ENCODE results near the gene TPM1. TPM values are rescaled to one million over a fixed set of nuclear protein-coding genes. Genes with fewer than 3 reads are reported as not detected.

The TPM1 gene
- total and polyA plus RNA-seq, 2 donors, result 22.9 to 145 TPM

- 2% methylated on average over 54 of the region's 54 CpGs for WGBS
- peak in 1 of 9 donors; percentile 22 for DNase-seq (ENCODE audit: low read depth in 6 of 9, low spot score in 9 of 9)
- Histone ChIP-seq H3K9me3 (ENCODE audit: control insufficient read depth in 2 of 2, insufficient read depth in 1 of 2, low read length in 1 of 2) (peaks cover 0 to 2% of the 10 kb centered on the region in 2 donors), H3K4me3 (ENCODE audit: low read length in 2 of 2) (peak overlapping the region; percentile 3 to 29), H3K27me3 (ENCODE audit: control insufficient read depth in 2 of 2, insufficient read depth in 1 of 2, low read length in 1 of 2) (peaks cover 78 to 91% of the 10 kb centered on the region in 2 donors), H3K27ac (ENCODE audit: low read depth in 1 of 2, low read length in 1 of 2) (no peak overlapping the region), H3K36me3 (ENCODE audit: control insufficient read depth in 2 of 2, insufficient read depth in 2 of 2, low read length in 1 of 2) (no peaks in the 10 kb centered on the region), H3K4me1 (ENCODE audit: control insufficient read depth in 2 of 2, insufficient read depth in 2 of 2, low read length in 2 of 2) (peaks cover 0 to 6% of the 10 kb centered on the region in 2 donors)
Observed at GRCh38 chr15:63043335-63044076, 959 bp downstream of the TPM1 start.

DNA sequence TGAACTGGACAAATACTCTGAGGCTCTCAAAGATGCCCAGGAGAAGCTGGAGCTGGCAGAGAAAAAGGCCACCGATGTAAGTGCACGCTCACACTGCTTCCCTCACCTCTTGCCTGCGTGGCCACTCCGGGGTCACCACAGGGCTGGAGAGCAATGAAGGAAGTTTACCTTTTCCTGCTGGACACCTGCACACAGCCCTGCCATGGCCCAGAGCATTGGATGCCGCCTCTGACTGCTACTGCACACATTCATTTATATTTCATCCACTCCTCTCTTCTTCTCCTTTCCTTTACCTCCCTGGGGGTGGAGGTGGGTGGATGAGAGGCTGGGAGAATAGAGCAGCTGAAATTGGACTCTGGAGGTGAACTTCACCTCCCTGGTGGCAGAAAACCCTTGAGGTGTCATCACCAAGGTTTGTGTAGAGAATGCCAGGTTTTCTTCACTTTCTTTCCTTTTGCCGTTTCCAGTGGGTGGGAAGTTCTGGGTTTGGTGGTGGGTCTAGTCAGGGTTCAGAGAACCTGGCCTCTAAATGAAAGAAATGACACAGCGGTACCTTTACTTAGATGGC, 1.6 kb downstream of the TPM1 start:
- H3K36me3 ChIP-seq (ENCODE audit: control insufficient read depth in 2 of 2, insufficient read depth in 2 of 2, low read length in 1 of 2), result no peaks in the 10 kb centered on the region
- peaks cover 0 to 2% of the 10 kb centered on the region in 2 donors for H3K9me3 ChIP-seq (ENCODE audit: control insufficient read depth in 2 of 2, insufficient read depth in 1 of 2, low read length in 1 of 2)
- no peak overlapping the region for H3K27ac ChIP-seq (ENCODE audit: low read depth in 1 of 2, low read length in 1 of 2)
- peaks cover 78 to 94% of the 10 kb centered on the region in 2 donors for H3K27me3 ChIP-seq (ENCODE audit: control insufficient read depth in 2 of 2, insufficient read depth in 1 of 2, low read length in 1 of 2)
- no peak for DNase-seq (ENCODE audit: low read depth in 6 of 9, low spot score in 9 of 9)
- H3K4me1 ChIP-seq (ENCODE audit: control insufficient read depth in 2 of 2, insufficient read depth in 2 of 2, low read length in 2 of 2), result peaks cover 3 to 11% of the 10 kb centered on the region in 2 donors
- 58% methylated on average over 7 of the region's 7 CpGs for WGBS
- no peak overlapping the region for H3K4me3 ChIP-seq (ENCODE audit: low read length in 2 of 2)

DNA sequence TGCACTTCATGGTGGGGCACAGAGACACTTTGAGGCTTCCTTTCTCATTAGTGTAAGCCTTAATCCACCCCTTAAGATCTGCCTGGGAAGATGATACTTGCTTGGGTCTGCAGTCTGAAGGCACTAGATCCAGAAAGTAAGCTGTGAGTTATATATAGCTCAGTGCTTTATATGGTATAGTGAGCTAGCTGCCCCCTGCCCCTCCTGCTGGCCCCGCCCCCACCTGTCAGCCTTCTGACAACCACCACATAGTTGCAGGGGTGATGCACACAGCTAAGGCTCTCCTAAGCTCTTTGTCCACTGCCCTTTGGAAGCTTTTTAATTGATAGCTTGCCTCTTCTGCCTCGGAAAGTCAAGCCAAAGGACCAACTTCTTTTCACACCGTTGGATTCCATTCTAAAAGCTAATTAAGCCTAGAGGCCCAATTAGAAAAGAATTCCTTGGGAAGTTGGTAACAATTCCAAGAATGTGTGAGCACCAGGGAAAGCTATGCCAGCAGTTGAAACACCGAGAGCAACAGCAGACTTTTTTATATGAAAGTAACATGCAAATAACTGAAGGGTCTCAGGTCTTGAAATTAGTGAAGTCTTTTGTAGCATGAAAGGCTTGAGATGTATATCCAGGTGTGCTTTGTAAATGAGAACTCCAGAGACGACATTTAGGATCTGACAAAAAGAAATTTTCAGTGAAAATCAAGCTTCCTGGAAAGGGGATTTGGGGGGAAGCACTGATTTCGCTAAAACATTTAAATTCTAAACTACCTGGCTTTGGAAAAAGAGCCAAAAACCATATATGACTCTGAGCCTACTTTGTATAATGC, 2.3 kb downstream of the TPM1 start:
- no peak for DNase-seq (ENCODE audit: low read depth in 6 of 9, low spot score in 9 of 9)
- no peaks in the 10 kb centered on the region for H3K36me3 ChIP-seq (ENCODE audit: control insufficient read depth in 2 of 2, insufficient read depth in 2 of 2, low read length in 1 of 2)
- H3K27me3 ChIP-seq (ENCODE audit: control insufficient read depth in 2 of 2, insufficient read depth in 1 of 2, low read length in 1 of 2), result peaks cover 80 to 89% of the 10 kb centered on the region in 2 donors
- 53% methylated on average over 6 of the region's 6 CpGs for WGBS
- peaks cover 0 to 2% of the 10 kb centered on the region in 2 donors for H3K9me3 ChIP-seq (ENCODE audit: control insufficient read depth in 2 of 2, insufficient read depth in 1 of 2, low read length in 1 of 2)
- peaks cover 4 to 13% of the 10 kb centered on the region in 2 donors for H3K4me1 ChIP-seq (ENCODE audit: control insufficient read depth in 2 of 2, insufficient read depth in 2 of 2, low read length in 2 of 2)
- no peak overlapping the region for H3K4me3 ChIP-seq (ENCODE audit: low read length in 2 of 2)
- no peak overlapping the region for H3K27ac ChIP-seq (ENCODE audit: low read depth in 1 of 2, low read length in 1 of 2)

DNA sequence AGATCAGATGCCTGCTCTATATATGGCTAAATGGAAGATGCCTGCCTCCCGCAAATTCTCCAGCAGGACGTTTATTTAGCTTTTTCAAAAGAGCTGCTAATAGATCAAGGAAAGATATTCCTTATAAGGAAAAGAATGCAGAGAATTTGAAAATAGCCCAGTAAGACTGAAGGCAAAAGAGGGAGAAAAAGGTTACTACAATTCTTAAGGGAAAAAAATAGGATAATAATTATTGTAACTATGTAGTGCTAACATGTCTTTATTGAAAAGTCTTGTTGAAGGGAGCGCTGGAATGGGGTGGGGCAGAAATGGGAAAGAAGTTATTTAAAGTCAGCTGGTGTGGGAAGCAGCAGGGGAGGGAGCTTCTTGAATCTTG, 2.9 kb downstream of the TPM1 start:
- 51% methylated on average over 3 of the region's 3 CpGs for WGBS
- no peak overlapping the region for H3K27ac ChIP-seq (ENCODE audit: low read depth in 1 of 2, low read length in 1 of 2)
- peaks cover 4 to 16% of the 10 kb centered on the region in 2 donors for H3K4me1 ChIP-seq (ENCODE audit: control insufficient read depth in 2 of 2, insufficient read depth in 2 of 2, low read length in 2 of 2)
- H3K9me3 ChIP-seq (ENCODE audit: control insufficient read depth in 2 of 2, insufficient read depth in 1 of 2, low read length in 1 of 2), result peaks cover 0 to 2% of the 10 kb centered on the region in 2 donors
- no peak overlapping the region for H3K4me3 ChIP-seq (ENCODE audit: low read length in 2 of 2)
- no peaks in the 10 kb centered on the region for H3K36me3 ChIP-seq (ENCODE audit: control insufficient read depth in 2 of 2, insufficient read depth in 2 of 2, low read length in 1 of 2)
- peaks cover 75 to 85% of the 10 kb centered on the region in 2 donors for H3K27me3 ChIP-seq (ENCODE audit: control insufficient read depth in 2 of 2, insufficient read depth in 1 of 2, low read length in 1 of 2)
- no peak for DNase-seq (ENCODE audit: low read depth in 6 of 9, low spot score in 9 of 9)

GRCh38 chr15:63045879-63046278, 3.3 kb downstream of the TPM1 start:
- peaks cover 71 to 81% of the 10 kb centered on the region in 2 donors for H3K27me3 ChIP-seq (ENCODE audit: control insufficient read depth in 2 of 2, insufficient read depth in 1 of 2, low read length in 1 of 2)
- peaks cover 0 to 2% of the 10 kb centered on the region in 2 donors for H3K9me3 ChIP-seq (ENCODE audit: control insufficient read depth in 2 of 2, insufficient read depth in 1 of 2, low read length in 1 of 2)
- no peak overlapping the region for H3K4me3 ChIP-seq (ENCODE audit: low read length in 2 of 2)
- H3K36me3 ChIP-seq (ENCODE audit: control insufficient read depth in 2 of 2, insufficient read depth in 2 of 2, low read length in 1 of 2), result no peaks in the 10 kb centered on the region
- H3K27ac ChIP-seq (ENCODE audit: low read depth in 1 of 2, low read length in 1 of 2), result no peak overlapping the region
- peaks cover 4 to 16% of the 10 kb centered on the region in 2 donors for H3K4me1 ChIP-seq (ENCODE audit: control insufficient read depth in 2 of 2, insufficient read depth in 2 of 2, low read length in 2 of 2)
- WGBS, result 92% methylated on average over 3 of the region's 3 CpGs
- no peak for DNase-seq (ENCODE audit: low read depth in 6 of 9, low spot score in 9 of 9)

DNA sequence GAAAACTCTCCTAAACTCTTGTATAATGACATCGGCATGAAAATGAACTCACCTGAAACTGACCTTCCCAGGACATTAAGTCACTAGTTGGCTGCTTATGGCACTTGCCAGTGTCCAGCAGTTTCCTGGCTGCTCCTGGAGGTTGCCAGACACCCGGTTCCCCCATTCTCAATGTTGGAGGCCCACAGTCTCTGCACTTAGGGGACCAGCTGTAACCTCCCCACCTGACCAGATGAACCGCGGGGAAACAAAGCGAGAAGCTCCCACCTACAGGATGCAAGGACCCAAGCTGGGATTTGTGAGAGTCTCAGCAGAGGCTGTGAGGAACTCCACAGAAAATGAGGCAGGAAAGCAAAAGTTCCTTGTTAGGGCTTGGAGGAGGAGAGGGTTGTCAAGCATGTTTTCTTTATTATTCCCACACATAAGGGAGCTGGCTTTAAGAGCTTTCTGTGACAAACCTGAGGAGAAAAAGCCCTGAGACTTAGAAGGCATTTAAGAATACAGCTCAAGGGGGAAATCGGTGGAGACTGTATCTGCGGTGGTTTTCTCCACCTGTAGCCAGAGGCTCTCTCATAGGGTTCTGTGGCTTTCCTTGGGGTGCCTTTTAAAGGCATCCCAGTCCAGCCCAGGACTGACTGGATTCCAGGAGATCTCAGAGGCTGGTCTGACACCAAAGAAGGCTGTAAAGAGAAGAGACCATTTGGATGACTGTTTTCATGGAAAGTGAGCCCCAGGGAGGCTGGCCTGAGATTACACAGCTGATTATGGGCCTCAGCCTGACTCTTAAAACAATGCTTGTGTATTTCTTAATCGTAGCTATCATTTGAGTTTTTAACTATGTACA, 4.6 kb downstream of the TPM1 start:
- H3K36me3 ChIP-seq (ENCODE audit: control insufficient read depth in 2 of 2, insufficient read depth in 2 of 2, low read length in 1 of 2), result no peaks in the 10 kb centered on the region
- DNase-seq (ENCODE audit: low read depth in 6 of 9, low spot score in 9 of 9), result no peak
- H3K9me3 ChIP-seq (ENCODE audit: control insufficient read depth in 2 of 2, insufficient read depth in 1 of 2, low read length in 1 of 2), result peaks cover 0 to 2% of the 10 kb centered on the region in 2 donors
- H3K27me3 ChIP-seq (ENCODE audit: control insufficient read depth in 2 of 2, insufficient read depth in 1 of 2, low read length in 1 of 2), result peaks cover 58 to 68% of the 10 kb centered on the region in 2 donors
- H3K27ac ChIP-seq (ENCODE audit: low read depth in 1 of 2, low read length in 1 of 2), result no peak overlapping the region
- WGBS, result 78% methylated on average over 8 of the region's 8 CpGs
- no peak overlapping the region for H3K4me3 ChIP-seq (ENCODE audit: low read length in 2 of 2)
- H3K4me1 ChIP-seq (ENCODE audit: control insufficient read depth in 2 of 2, insufficient read depth in 2 of 2, low read length in 2 of 2), result peaks cover 4 to 16% of the 10 kb centered on the region in 2 donors

GRCh38 chr15:63047792-63048114, 5.2 kb downstream of the TPM1 start:
- Histone ChIP-seq H3K27me3 (ENCODE audit: control insufficient read depth in 2 of 2, insufficient read depth in 1 of 2, low read length in 1 of 2) (peaks cover 52 to 62% of the 10 kb centered on the region in 2 donors), H3K4me3 (ENCODE audit: low read length in 2 of 2) (peak overlapping the region; percentile 57 to 92), H3K27ac (ENCODE audit: low read depth in 1 of 2, low read length in 1 of 2) (peak overlapping the region in 1 of 2 donors; percentile 78), H3K36me3 (ENCODE audit: control insufficient read depth in 2 of 2, insufficient read depth in 2 of 2, low read length in 1 of 2) (no peaks in the 10 kb centered on the region), H3K9me3 (ENCODE audit: control insufficient read depth in 2 of 2, insufficient read depth in 1 of 2, low read length in 1 of 2) (peaks cover 0 to 2% of the 10 kb centered on the region in 2 donors), H3K4me1 (ENCODE audit: control insufficient read depth in 2 of 2, insufficient read depth in 2 of 2, low read length in 2 of 2) (peaks cover 4 to 16% of the 10 kb centered on the region in 2 donors)
- peak in 1 of 9 donors; percentile 9 for DNase-seq (ENCODE audit: low read depth in 6 of 9, low spot score in 9 of 9)
- 16% methylated on average over 12 of the region's 12 CpGs for WGBS

DNA sequence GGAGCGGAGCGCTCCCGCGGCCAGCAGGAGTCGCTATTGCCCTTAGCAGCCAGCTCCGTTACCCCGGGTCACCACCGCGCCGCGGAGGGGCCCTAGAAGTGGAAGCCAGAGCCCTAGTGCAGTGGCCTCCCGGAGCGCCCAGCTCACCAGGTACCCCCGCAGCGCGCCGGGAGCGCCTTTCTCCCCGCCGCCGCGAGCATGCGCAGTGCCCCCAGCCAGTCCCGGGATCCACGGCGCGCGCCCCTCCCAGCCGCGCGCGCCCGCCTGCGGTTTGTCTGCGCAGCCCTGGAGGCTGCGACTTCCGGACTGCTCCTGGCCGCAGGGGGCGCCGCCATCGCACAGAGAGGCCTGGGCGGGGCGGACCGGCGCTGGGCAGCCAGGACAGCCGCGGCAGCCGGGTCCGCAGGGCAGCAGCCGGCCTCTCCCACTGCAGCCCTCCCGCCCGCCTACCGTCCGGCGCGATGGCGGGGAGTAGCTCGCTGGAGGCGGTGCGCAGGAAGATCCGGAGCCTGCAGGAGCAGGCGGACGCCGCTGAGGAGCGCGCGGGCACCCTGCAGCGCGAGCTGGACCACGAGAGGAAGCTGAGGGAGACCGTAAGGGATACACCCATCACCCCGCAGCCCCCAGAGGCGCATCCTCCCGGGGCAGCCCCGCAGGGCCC, 5.7 kb downstream of the TPM1 start:
- peak; percentile 73 to 91 (median 79) for DNase-seq (ENCODE audit: low read depth in 6 of 9, low spot score in 9 of 9)

More for the DNA sequence above, 5.7 kb downstream of the TPM1 start:
- Histone ChIP-seq H3K9me3 (ENCODE audit: control insufficient read depth in 2 of 2, insufficient read depth in 1 of 2, low read length in 1 of 2) (peaks cover 0 to 2% of the 10 kb centered on the region in 2 donors), H3K4me3 (ENCODE audit: low read length in 2 of 2) (peak overlapping the region; percentile 61 to 92), H3K27me3 (ENCODE audit: control insufficient read depth in 2 of 2, insufficient read depth in 1 of 2, low read length in 1 of 2) (peaks cover 47 to 57% of the 10 kb centered on the region in 2 donors), H3K27ac (ENCODE audit: low read depth in 1 of 2, low read length in 1 of 2) (peak overlapping the region in 1 of 2 donors; percentile 78), H3K4me1 (ENCODE audit: control insufficient read depth in 2 of 2, insufficient read depth in 2 of 2, low read length in 2 of 2) (peaks cover 4 to 16% of the 10 kb centered on the region in 2 donors), H3K36me3 (ENCODE audit: control insufficient read depth in 2 of 2, insufficient read depth in 2 of 2, low read length in 1 of 2) (no peaks in the 10 kb centered on the region)
- under 1% methylated on average over 75 of the region's 75 CpGs for WGBS
